Ecto neural progenitor cell (in vitro differentiated cells): ENCODE data around the gene CDK5RAP3.

Source experiments
- DNase-seq: peaks from one replicate; pipeline ENCODE4 v3.0.0-alpha.2; 2018; ENCODE audit warnings: low spot score

Gene CDK5RAP3

GRCh38 chr17:47949197-47949759 lies 21.6 kb upstream of the CDK5RAP3 start:
- peak; percentile 98 for DNase-seq

- DNase-seq, result no peak
Observed at GRCh38 chr17:47949946-47950345, 21.0 kb upstream of the CDK5RAP3 start.

- DNase-seq, result no peak
Observed at GRCh38 chr17:47950448-47950847, 20.5 kb upstream of the CDK5RAP3 start.

- no peak for DNase-seq
Observed at GRCh38 chr17:47952171-47953021, 18.5 kb upstream of the CDK5RAP3 start.

- DNase-seq, result no peak
Observed at GRCh38 chr17:47953909-47954308, 17.0 kb upstream of the CDK5RAP3 start.

GRCh38 chr17:47955497-47956461 lies 15.1 kb upstream of the CDK5RAP3 start:
- no peak for DNase-seq

GRCh38 chr17:47956791-47957590 lies 13.9 kb upstream of the CDK5RAP3 start:
- no peak for DNase-seq

GRCh38 chr17:47957591-47958490 lies 13.1 kb upstream of the CDK5RAP3 start, which contains the start of gene PRR15L:
Gene PRR15L, minus strand, starts transcription at chr17:47957883. Its CDS starts 4,649 bp downstream, at chr17:47953234.
- DNase-seq, result no peak

- DNase-seq, result no peak
Observed at GRCh38 chr17:47959825-47960655, 10.9 kb upstream of the CDK5RAP3 start.

- DNase-seq, result no peak
Observed at GRCh38 chr17:47961406-47961805, 9.5 kb upstream of the CDK5RAP3 start.

GRCh38 chr17:47962901-47963300 lies 8.0 kb upstream of the CDK5RAP3 start:
- no peak for DNase-seq

- no peak for DNase-seq
Observed at GRCh38 chr17:47964856-47965255, 6.1 kb upstream of the CDK5RAP3 start.

- no peak for DNase-seq
Observed at GRCh38 chr17:47966079-47966519, 4.8 kb upstream of the CDK5RAP3 start.

- DNase-seq, result no peak
Observed at GRCh38 chr17:47967607-47968252, 3.2 kb upstream of the CDK5RAP3 start.

- DNase-seq, result no peak
Observed at GRCh38 chr17:47968836-47969235, 2.1 kb upstream of the CDK5RAP3 start.

GRCh38 chr17:47969930-47970724 lies 786 bp upstream of the CDK5RAP3 start:
- no peak for DNase-seq

- DNase-seq, result no peak
Observed at GRCh38 chr17:47973541-47973940, 2.6 kb downstream of the CDK5RAP3 start.

GRCh38 chr17:47975189-47975822 lies 4.4 kb downstream of the CDK5RAP3 start:
- no peak for DNase-seq
